Caco-2 (cell line): ENCODE results near the gene YJEFN3. TPM values are rescaled to one million over a fixed set of nuclear protein-coding genes. Genes with fewer than 3 reads are reported as not detected.

Experiments used
- BruUV-seq: library from RNA; stranded (reverse); fragments of 400-500 nt; replicated peaks from 2 replicates; lab custom pipeline; 2021; lab: Mats Ljungman, UMichigan
- CTCF ChIA-PET: fragments of 300-600 bp; sonication (Branson Sonifier 250); formaldehyde crosslinking; loops from one replicate; lab custom pipeline; 2022; ENCODE audit warnings: antibody characterized with exemption; lab: Charles Lee
- POLR2A ChIA-PET: fragments of 300-600 bp; sonication (Branson Sonifier 250); formaldehyde crosslinking; loops from one replicate; lab custom pipeline; 2022; ENCODE audit warnings: antibody characterized with exemption; lab: Charles Lee
- DNase-seq, 2 experiments: peaks; one replicate each; pipeline versions ENCODE4 v3.0.0 to v3.0.0-alpha.2; 2020 to 2022
- H3K27me3 ChIP-seq: replicated peaks from 2 replicates; pipeline ENCODE4 v1.6.0; 2011; ENCODE audit warnings: low read length; ENCODE audit not compliant: control insufficient read depth, insufficient read depth
- H3K36me3 ChIP-seq: 2 replicates; pipeline ENCODE4 v1.5.1; 2011; ENCODE audit warnings: low read length; ENCODE audit not compliant: control insufficient read depth, insufficient read depth
- H3K4me1 ChIP-seq: fragments of 250-450 bp; sonication (Bioruptor Pico); 2 replicates; pipeline ENCODE4 v1.5.1; 2020; ENCODE audit warnings: mild to moderate bottlenecking
- H3K4me3 ChIP-seq: 2 replicates; pipeline ENCODE4 v1.5.1; 2011; ENCODE audit warnings: low read depth, mild to moderate bottlenecking, control low read depth, low read length
- H3K9me3 ChIP-seq: fragments of 250-450 bp; sonication (Bioruptor Pico); 2 replicates; pipeline ENCODE4 v1.5.1; 2020; ENCODE audit warnings: mild to moderate bottlenecking, moderate library complexity
- H3K27ac Mint-ChIP-seq: one replicate; pipeline ENCODE4 v1.8.0; 2022; ENCODE audit warnings: mixed read lengths; ENCODE audit not compliant: unreplicated experiment
- H3K27me3 Mint-ChIP-seq: one replicate; pipeline ENCODE4 v1.8.0; 2022; ENCODE audit warnings: mixed read lengths; ENCODE audit not compliant: insufficient read depth, unreplicated experiment
- H3K36me3 Mint-ChIP-seq: one replicate; pipeline ENCODE4 v1.8.0; 2022; ENCODE audit warnings: mild to moderate bottlenecking, mixed read lengths; ENCODE audit not compliant: insufficient read depth, unreplicated experiment
- H3K4me1 Mint-ChIP-seq: one replicate; pipeline ENCODE4 v1.8.0; 2022; ENCODE audit warnings: low read depth, mixed read lengths; ENCODE audit not compliant: unreplicated experiment
- H3K4me3 Mint-ChIP-seq: one replicate; pipeline ENCODE4 v1.8.0; 2022; ENCODE audit warnings: mild to moderate bottlenecking, moderate library complexity, mixed read lengths; ENCODE audit not compliant: unreplicated experiment
- H3K9me3 Mint-ChIP-seq: one replicate; pipeline ENCODE4 v1.8.0; 2022; ENCODE audit warnings: mixed read lengths; ENCODE audit not compliant: unreplicated experiment
- intact Hi-C: fragments of 100-400 bp; cut with micrococcal nuclease; formaldehyde crosslinking; loops from one replicate; pipeline ENCODE4 v1.10.0; 2022; ENCODE audit not compliant: unreplicated experiment
- total RNA-seq: library from RNA; stranded (reverse); gene quantifications from 2 replicates; pipeline ENCODE4 v1.2.3, GENCODE V29; 2022
- TF ChIP-seq, protein P1 (sequence below), 2 experiments: fragments of 200-600 bp in 1 of 2; IDR thresholded peaks; 1 replicate in 1 of 2; 2 replicates in 1 of 2; pipeline versions ENCODE4 v1.5.1 to v1.8.0; 2011 to 2022; ENCODE audit warnings: antibody characterized with exemption in 1 of 2, control low read depth in 1 of 2, inconsistent platforms in 1 of 2, low read depth in 1 of 2, low read length in 1 of 2, mild to moderate bottlenecking in 1 of 2, moderate library complexity in 1 of 2; ENCODE audit not compliant: insufficient read depth in 1 of 2, severe bottlenecking in 1 of 2, unreplicated experiment in 1 of 2

Gene YJEFN3
- total RNA-seq, 1 experiment from 2014 or later: 8.1 TPM

DNA sequence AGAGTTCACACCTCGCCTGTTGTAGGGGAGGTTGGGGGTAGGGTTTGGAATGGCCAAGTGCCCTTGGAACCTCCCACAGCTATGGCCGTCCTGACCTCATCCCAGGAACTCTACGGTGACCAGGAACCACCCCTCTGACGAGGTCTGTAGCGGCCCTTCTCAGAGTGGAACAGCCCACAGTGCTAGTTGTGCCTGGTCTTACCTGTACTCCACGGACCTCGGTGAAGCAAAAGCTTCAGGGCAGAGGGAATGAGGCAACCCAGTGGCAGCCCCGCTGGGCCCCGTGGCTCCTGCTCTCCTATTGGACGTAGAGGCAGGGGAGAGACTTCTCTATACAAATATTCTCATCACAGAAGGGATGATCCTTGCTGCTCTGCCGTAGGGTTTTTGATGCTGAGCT is 20.5 kb upstream of the YJEFN3 start:
- BruUV-seq: no TSS peak
- POLR2A ChIA-PET: no interaction called here
- Mint-ChIP-seq H3K9me3 (no peaks in the 10 kb centered on the region), H3K4me1 (no peaks in the 10 kb centered on the region), H3K27ac (no peak overlapping the region), H3K36me3 (peaks cover 89% of the 10 kb centered on the region), H3K4me3 (no peak overlapping the region), H3K27me3 (no peaks in the 10 kb centered on the region)
- TF ChIP-seq, protein P1, sequence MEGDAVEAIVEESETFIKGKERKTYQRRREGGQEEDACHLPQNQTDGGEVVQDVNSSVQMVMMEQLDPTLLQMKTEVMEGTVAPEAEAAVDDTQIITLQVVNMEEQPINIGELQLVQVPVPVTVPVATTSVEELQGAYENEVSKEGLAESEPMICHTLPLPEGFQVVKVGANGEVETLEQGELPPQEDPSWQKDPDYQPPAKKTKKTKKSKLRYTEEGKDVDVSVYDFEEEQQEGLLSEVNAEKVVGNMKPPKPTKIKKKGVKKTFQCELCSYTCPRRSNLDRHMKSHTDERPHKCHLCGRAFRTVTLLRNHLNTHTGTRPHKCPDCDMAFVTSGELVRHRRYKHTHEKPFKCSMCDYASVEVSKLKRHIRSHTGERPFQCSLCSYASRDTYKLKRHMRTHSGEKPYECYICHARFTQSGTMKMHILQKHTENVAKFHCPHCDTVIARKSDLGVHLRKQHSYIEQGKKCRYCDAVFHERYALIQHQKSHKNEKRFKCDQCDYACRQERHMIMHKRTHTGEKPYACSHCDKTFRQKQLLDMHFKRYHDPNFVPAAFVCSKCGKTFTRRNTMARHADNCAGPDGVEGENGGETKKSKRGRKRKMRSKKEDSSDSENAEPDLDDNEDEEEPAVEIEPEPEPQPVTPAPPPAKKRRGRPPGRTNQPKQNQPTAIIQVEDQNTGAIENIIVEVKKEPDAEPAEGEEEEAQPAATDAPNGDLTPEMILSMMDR (IDR thresholded peaks at IDR 0.05; ENCODE audit: insufficient read depth in 1 of 2, low read depth in 1 of 2, low read length in 1 of 2, severe bottlenecking in 1 of 2, unreplicated experiment in 1 of 2): no peak
- H3K36me3 ChIP-seq: no peaks in the 10 kb centered on the region
- no peak for DNase-seq
- intact Hi-C loops: no loop called here
- no peaks in the 10 kb centered on the region for H3K4me1 ChIP-seq
- H3K9me3 ChIP-seq: no peaks in the 10 kb centered on the region
- no peak overlapping the region for H3K4me3 ChIP-seq
- H3K27me3 ChIP-seq: no peaks in the 10 kb centered on the region
- CTCF ChIA-PET: no interaction called here

DNA sequence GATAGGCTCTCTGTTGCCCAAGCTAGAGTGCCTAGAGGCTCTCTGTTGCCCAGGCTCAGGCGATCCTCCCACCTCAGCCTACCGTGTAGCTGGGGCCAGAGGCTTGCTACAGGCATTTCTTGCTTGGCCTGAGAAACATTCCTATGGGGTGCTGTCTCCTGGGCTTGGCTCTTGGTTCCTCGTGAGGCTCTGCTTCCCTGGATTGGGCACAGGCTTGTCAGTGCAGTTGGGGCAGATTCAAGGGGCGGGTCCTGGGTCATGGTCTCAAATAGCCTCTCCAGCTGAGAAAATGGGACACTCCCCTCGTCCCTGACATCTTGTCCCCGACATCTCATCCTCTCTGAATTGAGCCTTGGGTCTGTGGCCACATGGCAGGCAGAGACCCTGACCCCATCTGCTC is 18.3 kb upstream of the YJEFN3 start:
- CTCF ChIA-PET: no interaction called here
- no peak overlapping the region for H3K4me3 Mint-ChIP-seq

DNA sequence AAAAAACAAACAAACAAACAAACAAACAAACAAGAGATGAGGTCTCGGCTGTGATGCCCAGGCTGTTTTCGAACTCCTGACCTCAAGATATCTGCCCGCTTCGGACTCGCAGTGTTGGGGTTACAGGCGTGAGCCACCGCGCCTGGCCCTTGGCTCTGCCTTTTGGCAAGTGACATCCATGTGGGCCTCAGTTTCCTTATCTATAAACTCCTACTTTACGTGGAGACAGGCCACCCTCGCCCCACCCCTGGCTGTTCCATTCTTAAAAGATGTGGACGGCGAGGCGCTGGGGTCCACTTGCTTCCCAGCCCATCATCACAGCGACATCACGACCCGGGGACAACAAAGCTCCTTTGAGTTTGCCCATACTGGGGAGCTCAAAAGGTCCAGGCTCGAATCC is 15.0 kb upstream of the YJEFN3 start:
- ChIA-PET CTCF (no interaction called here), POLR2A (no interaction called here)
- peak overlapping the region; percentile 42 for H3K27ac Mint-ChIP-seq
- peaks cover 59% of the 10 kb centered on the region for H3K36me3 Mint-ChIP-seq
- Histone ChIP-seq H3K27me3 (no peaks in the 10 kb centered on the region), H3K9me3 (no peaks in the 10 kb centered on the region), H3K36me3 (no peaks in the 10 kb centered on the region), H3K4me3 (no peak overlapping the region), H3K4me1 (no peaks in the 10 kb centered on the region)
- intact Hi-C loops: no loop called here
- H3K4me3 Mint-ChIP-seq: no peak overlapping the region
- DNase-seq: no peak
- H3K4me1 Mint-ChIP-seq: no peaks in the 10 kb centered on the region
- no peaks in the 10 kb centered on the region for H3K27me3 Mint-ChIP-seq
- TF ChIP-seq, protein P1 (IDR thresholded peaks at IDR 0.05; ENCODE audit: insufficient read depth in 1 of 2, low read depth in 1 of 2, low read length in 1 of 2, severe bottlenecking in 1 of 2, unreplicated experiment in 1 of 2): no peak
- H3K9me3 Mint-ChIP-seq: no peaks in the 10 kb centered on the region
- no TSS peak for BruUV-seq

More for the DNA sequence above, 18.3 kb upstream of the YJEFN3 start:
- TF ChIP-seq, protein P1 (IDR thresholded peaks at IDR 0.05; ENCODE audit: insufficient read depth in 1 of 2, low read depth in 1 of 2, low read length in 1 of 2, severe bottlenecking in 1 of 2, unreplicated experiment in 1 of 2): no peak
- Mint-ChIP-seq H3K27me3 (no peaks in the 10 kb centered on the region), H3K27ac (peak overlapping the region; percentile 58), H3K9me3 (no peaks in the 10 kb centered on the region), H3K36me3 (peaks cover 79% of the 10 kb centered on the region), H3K4me1 (no peaks in the 10 kb centered on the region)
- BruUV-seq: no TSS peak
- H3K27me3 ChIP-seq: no peaks in the 10 kb centered on the region
- H3K4me3 ChIP-seq: no peak overlapping the region
- no peaks in the 10 kb centered on the region for H3K4me1 ChIP-seq
- intact Hi-C loops: no loop called here
- no peaks in the 10 kb centered on the region for H3K9me3 ChIP-seq
- no peaks in the 10 kb centered on the region for H3K36me3 ChIP-seq
- POLR2A ChIA-PET: no interaction called here
- no peak for DNase-seq
